T-helper 17 cell (primary cell): Measurements from ENCODE around the gene YPEL3. TPM values are rescaled to one million over a fixed set of nuclear protein-coding genes. Genes with fewer than 3 reads are reported as not detected.
"Not testable (repeated sequence)": the region's sequence is repeated elsewhere in the genome, so short reads cannot be mapped to it uniquely, and the experiment has no call there.

ENCODE experiments used
- ATAC-seq: fragments of 150-1000 bp; cut with Tn5 transposase; 2 replicates; pipeline ENCODE4 v1.10.0; 2021; ENCODE audit warnings: mild to moderate bottlenecking, moderate library complexity
- DNase-seq, 3 donors: peaks; one replicate each; pipeline versions ENCODE4 v3.0.0 to v3.0.0-alpha.2; 2020 to 2021
- H3K9me3 ChIP-seq: one replicate; pipeline ENCODE4 v1.7.0; 2013; ENCODE audit warnings: low read length, mild to moderate bottlenecking; ENCODE audit not compliant: control insufficient read depth, poor library complexity, severe bottlenecking
- H3K27ac Mint-ChIP-seq: one replicate; pipeline ENCODE4 v1.8.0; 2022; ENCODE audit warnings: mild to moderate bottlenecking, moderate library complexity, mixed read lengths
- H3K27me3 Mint-ChIP-seq: one replicate; pipeline ENCODE4 v1.8.0; 2022; ENCODE audit warnings: mixed read lengths
- H3K36me3 Mint-ChIP-seq: one replicate; pipeline ENCODE4 v1.8.0; 2022; ENCODE audit warnings: low read depth, mixed read lengths
- H3K4me1 Mint-ChIP-seq: one replicate; pipeline ENCODE4 v1.8.0; 2022; ENCODE audit warnings: mild to moderate bottlenecking, mixed read lengths
- H3K4me3 Mint-ChIP-seq: one replicate; pipeline ENCODE4 v1.8.0; 2022; ENCODE audit warnings: mild to moderate bottlenecking, moderate library complexity, mixed read lengths
- total RNA-seq, 4 donors: library from RNA in 2 of 4; stranded (reverse) in 2 of 4; gene quantifications; one replicate each; pipeline ENCODE4 v1.2.3 and lab custom pipeline; 2022 to 2026

The YPEL3 gene
- total RNA-seq, 2 donors from 2014 or later: 94.9 to 131 TPM

- no peaks in the 10 kb centered on the region for H3K4me1 Mint-ChIP-seq
- DNase-seq: no peak
These were observed 32.0 kb upstream of the YPEL3 start for GRCh38 chr16:30127993-30128392.

GRCh38 chr16:30125690-30126089, 29.7 kb upstream of the YPEL3 start:
- not testable (repeated sequence) for ATAC-seq, H3K36me3 Mint-ChIP-seq, H3K4me3 Mint-ChIP-seq, DNase-seq, H3K27ac Mint-ChIP-seq, H3K9me3 ChIP-seq, H3K27me3 Mint-ChIP-seq, H3K4me1 Mint-ChIP-seq

More at GRCh38 chr16:30127993-30128392, 32.0 kb upstream of the YPEL3 start:
- H3K36me3 Mint-ChIP-seq: no peaks in the 10 kb centered on the region
- H3K27ac Mint-ChIP-seq: peak overlapping the region; percentile 43
- no peaks in the 10 kb centered on the region for H3K27me3 Mint-ChIP-seq
- H3K9me3 ChIP-seq: no peaks in the 10 kb centered on the region
- ATAC-seq: no peak
- no peak overlapping the region for H3K4me3 Mint-ChIP-seq

GRCh38 chr16:30124985-30125379, 29.0 kb upstream of the YPEL3 start:
- H3K27ac Mint-ChIP-seq: no peak overlapping the region
- ATAC-seq (no peak), DNase-seq (no peak)
- H3K4me3 Mint-ChIP-seq: no peak overlapping the region
- H3K4me1 Mint-ChIP-seq: peaks cover 11% of the 10 kb centered on the region
- no peaks in the 10 kb centered on the region for H3K9me3 ChIP-seq
- H3K36me3 Mint-ChIP-seq: no peaks in the 10 kb centered on the region
- H3K27me3 Mint-ChIP-seq: no peaks in the 10 kb centered on the region

- H3K4me3 Mint-ChIP-seq: peak overlapping the region; percentile 91
- peak overlapping the region; percentile 90 for H3K27ac Mint-ChIP-seq
These were observed 26.7 kb upstream of the YPEL3 start for GRCh38 chr16:30122604-30123160.

GRCh38 chr16:30121741-30122571, 25.9 kb upstream of the YPEL3 start:
- DNase-seq (no peak), ATAC-seq (no peak)
- H3K36me3 Mint-ChIP-seq: no peaks in the 10 kb centered on the region
- peak overlapping the region; percentile 91 for H3K4me3 Mint-ChIP-seq
- H3K9me3 ChIP-seq: no peaks in the 10 kb centered on the region
- H3K4me1 Mint-ChIP-seq: peaks cover 15% of the 10 kb centered on the region
- H3K27ac Mint-ChIP-seq: peak overlapping the region; percentile 90
- no peaks in the 10 kb centered on the region for H3K27me3 Mint-ChIP-seq

More at GRCh38 chr16:30122604-30123160, 26.7 kb upstream of the YPEL3 start:
- peak in 2 of 3 donors; percentile 18 to 27 for DNase-seq
- H3K27me3 Mint-ChIP-seq: no peaks in the 10 kb centered on the region
- peaks cover 15% of the 10 kb centered on the region for H3K4me1 Mint-ChIP-seq
- H3K36me3 Mint-ChIP-seq: no peaks in the 10 kb centered on the region
- peak; percentile 21 for ATAC-seq
- no peaks in the 10 kb centered on the region for H3K9me3 ChIP-seq

- Mint-ChIP-seq H3K27ac (peak overlapping the region; percentile 83), H3K36me3 (no peaks in the 10 kb centered on the region), H3K4me3 (peak overlapping the region; percentile 67), H3K27me3 (no peaks in the 10 kb centered on the region), H3K4me1 (peaks cover 15% of the 10 kb centered on the region)
- no peak for DNase-seq
- no peak for ATAC-seq
- no peaks in the 10 kb centered on the region for H3K9me3 ChIP-seq
These were observed 24.5 kb upstream of the YPEL3 start for GRCh38 chr16:30120340-30121105.

GRCh38 chr16:30119428-30119827, 23.4 kb upstream of the YPEL3 start:
- Mint-ChIP-seq H3K27ac (peak overlapping the region; percentile 83), H3K27me3 (no peaks in the 10 kb centered on the region), H3K4me3 (no peak overlapping the region), H3K4me1 (peaks cover 17% of the 10 kb centered on the region), H3K36me3 (no peaks in the 10 kb centered on the region)
- ATAC-seq: no peak
- H3K9me3 ChIP-seq: no peaks in the 10 kb centered on the region
- DNase-seq: no peak

GRCh38 chr16:30117768-30118167, 21.8 kb upstream of the YPEL3 start:
- no peaks in the 10 kb centered on the region for H3K27me3 Mint-ChIP-seq
- H3K4me1 Mint-ChIP-seq: peaks cover 31% of the 10 kb centered on the region
- ATAC-seq (no peak), DNase-seq (no peak)
- H3K27ac Mint-ChIP-seq: no peak overlapping the region
- H3K36me3 Mint-ChIP-seq: no peaks in the 10 kb centered on the region
- H3K9me3 ChIP-seq: no peaks in the 10 kb centered on the region
- no peak overlapping the region for H3K4me3 Mint-ChIP-seq

GRCh38 chr16:30116291-30117207, 20.5 kb upstream of the YPEL3 start:
- peaks cover 26% of the 10 kb centered on the region for H3K4me1 Mint-ChIP-seq
- H3K36me3 Mint-ChIP-seq: no peaks in the 10 kb centered on the region
- H3K4me3 Mint-ChIP-seq: no peak overlapping the region
- peak overlapping the region; percentile 75 for H3K27ac Mint-ChIP-seq
- no peak for DNase-seq
- no peaks in the 10 kb centered on the region for H3K27me3 Mint-ChIP-seq
- H3K9me3 ChIP-seq: no peaks in the 10 kb centered on the region
- ATAC-seq: no peak

GRCh38 chr16:30115238-30115637, 19.2 kb upstream of the YPEL3 start:
- peak; percentile 73 for ATAC-seq
- H3K9me3 ChIP-seq: no peaks in the 10 kb centered on the region
- Mint-ChIP-seq H3K27me3 (no peaks in the 10 kb centered on the region), H3K27ac (peak overlapping the region; percentile 75), H3K4me3 (peak overlapping the region; percentile 66), H3K4me1 (peaks cover 25% of the 10 kb centered on the region), H3K36me3 (peaks cover 2% of the 10 kb centered on the region)
- DNase-seq: no peak

- H3K9me3 ChIP-seq, ATAC-seq, H3K36me3 Mint-ChIP-seq, DNase-seq, H3K27me3 Mint-ChIP-seq: not testable (repeated sequence)
- peak overlapping the region; percentile 66 for H3K4me3 Mint-ChIP-seq
- peaks cover 21% of the 10 kb centered on the region for H3K4me1 Mint-ChIP-seq
- H3K27ac Mint-ChIP-seq: peak overlapping the region; percentile 75
These were observed 18.8 kb upstream of the YPEL3 start for GRCh38 chr16:30114833-30115232.

GRCh38 chr16:30114411-30114810, 18.4 kb upstream of the YPEL3 start:
- Mint-ChIP-seq H3K4me1 (peaks cover 21% of the 10 kb centered on the region), H3K27me3 (no peaks in the 10 kb centered on the region), H3K4me3 (peak overlapping the region; percentile 43), H3K36me3 (peaks cover 2% of the 10 kb centered on the region), H3K27ac (peak overlapping the region; percentile 75)
- DNase-seq (no peak), ATAC-seq (no peak)
- no peaks in the 10 kb centered on the region for H3K9me3 ChIP-seq
